ENCODE measurements around the gene SCCPDH.

GRCh38 chr1:246789454-246790339, 65.5 kb downstream of the SCCPDH start:
- TF ChIP-seq CTCF (IDR thresholded peaks at IDR 0.05) = no peak
- TF ChIP-seq EZH2 (IDR thresholded peaks at IDR 0.05; ENCODE audit: borderline replicate concordance, insufficient read depth, low read depth, low read length, poor library complexity, severe bottlenecking) = no peak
